Smooth muscle cell (in vitro differentiated cells): ENCODE results near the gene MTREX. TPM values are rescaled to one million over a fixed set of nuclear protein-coding genes. Genes with fewer than 3 reads are reported as not detected.

ENCODE experiments used
- DNase-seq: peaks from one replicate; lab custom pipeline; 2025; ENCODE audit not compliant: unreplicated experiment; lab: John Stamatoyannopoulos, UW
- H2AFZ ChIP-seq: fragments of 200-600 bp; sonication (generic); 2 replicates; pipeline ENCODE4 v1.6.0; 2016; ENCODE audit warnings: antibody characterized with exemption, low read depth, mild to moderate bottlenecking
- H3F3A ChIP-seq: fragments of 200-600 bp; sonication (generic); 2 replicates; pipeline ENCODE4 v1.6.0; 2017; ENCODE audit warnings: antibody characterized with exemption, low read depth
- H3K27ac ChIP-seq: fragments of 200-600 bp; sonication (generic); 2 replicates; pipeline ENCODE4 v1.5.1; 2016; ENCODE audit warnings: low read depth, mild to moderate bottlenecking
- H3K27me3 ChIP-seq: fragments of 200-600 bp; sonication (generic); 2 replicates; pipeline ENCODE4 v1.6.1; 2016; ENCODE audit warnings: low read depth, mild to moderate bottlenecking
- H3K36me3 ChIP-seq: fragments of 200-600 bp; sonication (generic); 2 replicates; pipeline ENCODE4 v1.5.1; 2016; ENCODE audit warnings: low read depth
- H3K4me1 ChIP-seq: fragments of 200-600 bp; sonication (generic); 2 replicates; pipeline ENCODE4 v1.5.1; 2016; ENCODE audit warnings: low read depth
- H3K4me2 ChIP-seq: fragments of 200-600 bp; sonication (generic); 2 replicates; pipeline ENCODE4 v1.6.0; 2016; ENCODE audit warnings: mild to moderate bottlenecking
- H3K4me3 ChIP-seq: fragments of 200-600 bp; sonication (generic); 2 replicates; pipeline ENCODE4 v1.5.1; 2016; ENCODE audit warnings: mild to moderate bottlenecking
- H3K79me2 ChIP-seq: fragments of 200-600 bp; sonication (generic); 2 replicates; pipeline ENCODE4 v1.6.0; 2016; ENCODE audit warnings: low read depth, mild to moderate bottlenecking
- H3K9ac ChIP-seq: fragments of 200-600 bp; sonication (generic); 2 replicates; pipeline ENCODE4 v1.6.0; 2016; ENCODE audit warnings: low read depth
- H3K9me3 ChIP-seq: fragments of 200-600 bp; sonication (generic); replicated peaks from 2 replicates; pipeline ENCODE4 v1.5.1; 2016; ENCODE audit warnings: low read depth
- H4K20me1 ChIP-seq: fragments of 200-600 bp; sonication (generic); 2 replicates; pipeline ENCODE4 v1.6.0; 2016; ENCODE audit warnings: low read depth
- WGBS: methylation state at CpG from one replicate; pipeline ENCODE4 v1.1.7; 2016; ENCODE audit warnings: low lambda C conversion rate; 5-methylcytosine and 5-hydroxymethylcytosine counted together
- polyA plus RNA-seq: library from polyadenylated mRNA; unstranded; fragments of >200 nt; fragmentation: Nextera tagmentation; extraction: Ambion mirVana; gene quantifications from 2 replicates; pipeline ENCODE4 v1.2.1, GENCODE V29; 2016
- total RNA-seq: library from RNA; depleted of rRNA; stranded (reverse); fragments of >200 nt; gene quantifications from 2 replicates; pipeline ENCODE4 v1.2.3, GENCODE V29; 2014
- TF ChIP-seq, protein P1 (sequence below): fragments of 200-600 bp; sonication (generic); IDR thresholded peaks from 2 replicates; pipeline ENCODE4 v1.5.1; 2017; ENCODE audit warnings: borderline replicate concordance, mild to moderate bottlenecking, antibody characterized with exemption; ENCODE audit not compliant: insufficient read depth, poor library complexity, severe bottlenecking

MTREX gene
- total and polyA plus RNA-seq, 2 experiments from 2014 or later, result 20.7 to 93.9 TPM

DNA sequence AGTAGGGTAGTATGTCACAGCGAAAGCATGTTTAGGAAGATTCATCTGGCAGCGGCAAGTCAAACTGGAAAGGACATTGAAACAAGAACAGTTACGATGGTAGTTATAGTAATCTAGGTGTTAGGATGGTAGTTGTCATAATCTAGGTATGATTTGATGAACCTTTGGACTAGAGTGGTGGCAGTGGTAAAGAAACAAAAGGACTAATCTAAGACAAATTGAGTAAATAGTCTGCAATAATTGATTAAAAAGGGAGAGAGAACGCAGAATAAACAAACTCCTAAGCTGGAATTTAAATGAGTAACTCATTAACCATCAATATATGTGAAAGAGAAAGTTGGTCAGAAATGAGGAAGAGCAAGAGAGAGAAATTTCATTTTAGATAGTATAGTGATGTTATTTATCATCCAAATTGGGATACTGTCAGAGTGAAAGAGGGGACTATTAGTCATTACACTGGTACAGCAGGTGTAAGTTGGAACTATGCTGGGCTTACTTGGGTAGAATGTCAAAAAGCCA lies 56.8 kb downstream of the MTREX start:
- TF ChIP-seq, protein P1, sequence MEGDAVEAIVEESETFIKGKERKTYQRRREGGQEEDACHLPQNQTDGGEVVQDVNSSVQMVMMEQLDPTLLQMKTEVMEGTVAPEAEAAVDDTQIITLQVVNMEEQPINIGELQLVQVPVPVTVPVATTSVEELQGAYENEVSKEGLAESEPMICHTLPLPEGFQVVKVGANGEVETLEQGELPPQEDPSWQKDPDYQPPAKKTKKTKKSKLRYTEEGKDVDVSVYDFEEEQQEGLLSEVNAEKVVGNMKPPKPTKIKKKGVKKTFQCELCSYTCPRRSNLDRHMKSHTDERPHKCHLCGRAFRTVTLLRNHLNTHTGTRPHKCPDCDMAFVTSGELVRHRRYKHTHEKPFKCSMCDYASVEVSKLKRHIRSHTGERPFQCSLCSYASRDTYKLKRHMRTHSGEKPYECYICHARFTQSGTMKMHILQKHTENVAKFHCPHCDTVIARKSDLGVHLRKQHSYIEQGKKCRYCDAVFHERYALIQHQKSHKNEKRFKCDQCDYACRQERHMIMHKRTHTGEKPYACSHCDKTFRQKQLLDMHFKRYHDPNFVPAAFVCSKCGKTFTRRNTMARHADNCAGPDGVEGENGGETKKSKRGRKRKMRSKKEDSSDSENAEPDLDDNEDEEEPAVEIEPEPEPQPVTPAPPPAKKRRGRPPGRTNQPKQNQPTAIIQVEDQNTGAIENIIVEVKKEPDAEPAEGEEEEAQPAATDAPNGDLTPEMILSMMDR, result no peak
- Histone ChIP-seq H3K9ac (no peak overlapping the region), H4K20me1 (no peaks in the 10 kb centered on the region), H3K27ac (no peak overlapping the region), H3K79me2 (peaks cover 7% of the 10 kb centered on the region), H3K9me3 (no peaks in the 10 kb centered on the region), H3K4me2 (no peak overlapping the region), H3K27me3 (no peaks in the 10 kb centered on the region), H2AFZ (no peak overlapping the region), H3K36me3 (peaks cover 13% of the 10 kb centered on the region), H3K4me1 (no peaks in the 10 kb centered on the region), H3K4me3 (no peak overlapping the region), H3F3A (no peaks in the 10 kb centered on the region)
- no peak for DNase-seq
- 98% methylated on average over 4 of the region's 4 CpGs for WGBS

DNA sequence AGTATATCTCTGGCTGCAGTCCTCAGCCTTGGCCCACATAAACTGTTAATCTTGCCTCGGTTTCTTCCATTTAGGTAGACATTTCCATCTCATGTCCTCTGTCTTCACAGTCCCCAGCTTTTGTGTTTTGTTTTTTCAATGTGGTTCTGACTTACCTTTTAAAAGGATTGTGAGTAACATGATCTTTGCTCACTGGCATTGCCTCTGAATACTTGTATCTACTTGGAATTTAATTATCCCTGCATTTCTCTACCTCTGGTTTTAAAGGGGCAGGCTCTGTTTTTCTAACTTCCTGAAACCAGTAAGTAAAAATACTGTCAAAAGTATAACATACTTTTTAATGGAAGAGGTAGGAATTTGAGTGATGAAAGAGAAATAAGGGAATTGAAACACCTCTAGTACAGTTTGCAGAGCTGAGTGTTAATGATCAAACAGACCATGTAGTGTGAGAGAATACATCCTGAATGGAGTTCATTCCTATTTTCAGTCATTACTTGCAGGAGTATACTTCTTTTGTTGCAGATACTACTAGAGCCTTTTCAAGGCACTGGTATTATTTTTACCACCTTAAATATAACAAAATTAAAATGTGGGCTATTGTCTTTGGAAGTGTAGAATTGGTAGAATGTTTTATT lies 62.6 kb downstream of the MTREX start:
- H3K79me2 ChIP-seq, result no peaks in the 10 kb centered on the region
- H3K4me2 ChIP-seq, result no peak overlapping the region
- DNase-seq, result no peak
- H4K20me1 ChIP-seq, result no peaks in the 10 kb centered on the region
- H3K36me3 ChIP-seq, result peaks cover 38% of the 10 kb centered on the region
- H3F3A ChIP-seq, result no peaks in the 10 kb centered on the region
- no peak overlapping the region for H3K27ac ChIP-seq
- H3K27me3 ChIP-seq, result no peaks in the 10 kb centered on the region
- no peaks in the 10 kb centered on the region for H3K4me1 ChIP-seq
- WGBS, result 96% methylated on average over 1 of the region's 1 CpG
- H3K9ac ChIP-seq, result no peak overlapping the region
- H3K4me3 ChIP-seq, result no peak overlapping the region
- H3K9me3 ChIP-seq, result no peaks in the 10 kb centered on the region
- TF ChIP-seq, protein P1, result no peak
- H2AFZ ChIP-seq, result no peak overlapping the region

DNA sequence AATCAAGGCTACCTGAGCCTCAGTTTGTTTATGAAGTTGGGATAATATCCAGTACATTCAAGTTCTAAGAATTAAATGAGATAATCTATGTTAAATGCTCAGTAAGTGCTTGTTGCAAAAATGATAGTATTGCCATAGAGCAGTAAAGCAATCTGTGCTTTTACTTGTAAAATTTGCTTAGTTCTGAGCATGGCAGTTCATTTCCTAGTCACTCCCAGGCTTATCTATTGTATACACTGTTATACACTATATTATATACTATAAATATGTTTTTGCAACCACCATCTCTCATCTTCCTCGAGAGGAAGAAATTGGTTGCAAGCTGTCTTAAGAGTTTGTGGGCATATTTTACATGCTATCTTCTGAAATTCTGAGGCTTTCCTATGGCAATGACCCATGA lies 63.4 kb downstream of the MTREX start:
- DNase-seq, result no peak
- Histone ChIP-seq H3K4me1 (no peaks in the 10 kb centered on the region), H4K20me1 (no peaks in the 10 kb centered on the region), H3K4me3 (no peak overlapping the region), H3K27ac (no peak overlapping the region), H3K27me3 (no peaks in the 10 kb centered on the region), H2AFZ (no peak overlapping the region), H3K36me3 (peaks cover 38% of the 10 kb centered on the region), H3K79me2 (no peaks in the 10 kb centered on the region), H3K9me3 (no peaks in the 10 kb centered on the region), H3K9ac (no peak overlapping the region), H3K4me2 (no peak overlapping the region), H3F3A (no peaks in the 10 kb centered on the region)
- 93% methylated on average over 1 of the region's 1 CpG for WGBS
- TF ChIP-seq, protein P1, result no peak
